Upper lobe of left lung (tissue), 6 donors: Measurements from ENCODE around the gene RPA1. TPM values are rescaled to one million over a fixed set of nuclear protein-coding genes. Genes with fewer than 3 reads are reported as not detected.

ENCODE experiments used
- ATAC-seq, 2 donors: fragments of 200-7000 bp; cut with Tn5 transposase; one replicate each; pipeline ENCODE4 v1.9.1; 2022; ENCODE audit warnings: mild to moderate bottlenecking in 2 of 2, moderate library complexity in 2 of 2; ENCODE audit not compliant: low FRiP score in 2 of 2
- DNase-seq, 2 donors: peaks; one replicate each; pipeline ENCODE4 v3.0.0-alpha.2; 2019 to 2020
- H3K27ac ChIP-seq, 4 donors: fragments of 200-600 bp; sonication (generic); one replicate each; pipeline ENCODE4 v1.5.1; 2016 to 2019
- H3K27me3 ChIP-seq, 4 donors: fragments of 200-600 bp; sonication (generic); one replicate each; pipeline ENCODE4 v1.5.1; 2017 to 2019
- H3K36me3 ChIP-seq, 4 donors: fragments of 200-600 bp; sonication (generic); one replicate each; pipeline ENCODE4 v1.5.1; 2016 to 2019
- H3K4me1 ChIP-seq, 4 donors: fragments of 200-600 bp; sonication (generic); one replicate each; pipeline ENCODE4 v1.5.1; 2018 to 2019
- H3K4me3 ChIP-seq, 4 donors: fragments of 200-600 bp; sonication (generic); one replicate each; pipeline ENCODE4 v1.5.1; 2017 to 2019; ENCODE audit warnings: mild to moderate bottlenecking in 2 of 4, moderate library complexity in 1 of 4
- H3K9me3 ChIP-seq, 4 donors: fragments of 200-600 bp; sonication (generic); one replicate each; pipeline ENCODE4 v1.5.1; 2018 to 2019
- CTCF ChIP-seq, 6 experiments: fragments of 450-650 bp in 4 of 6; fragments of 200-600 bp in 2 of 6; sonication (generic) in 2 of 6; IDR thresholded peaks; one replicate each; pipeline ENCODE4 v1.5.1; 2016 to 2019; ENCODE audit warnings: antibody characterized with exemption in 6 of 6
- EP300 ChIP-seq, 4 donors: sonication (generic); formaldehyde crosslinking; IDR thresholded peaks; one replicate each; pipeline ENCODE4 v1.5.1; 2017; ENCODE audit warnings: antibody characterized with exemption in 4 of 4, control low read depth in 2 of 4
- POLR2A ChIP-seq, 4 donors: fragments of 450-650 bp; IDR thresholded peaks; one replicate each; pipeline ENCODE4 v1.5.1; 2016 to 2017; ENCODE audit warnings: antibody characterized with exemption in 4 of 4, mild to moderate bottlenecking in 2 of 4
- POLR2AphosphoS5 ChIP-seq, 2 donors: sonication (generic); formaldehyde crosslinking; IDR thresholded peaks; one replicate each; pipeline ENCODE4 v1.5.1; 2017; ENCODE audit warnings: antibody characterized with exemption in 2 of 2
- WGBS, 2 donors: methylation state at CpG; one replicate each; pipeline ENCODE4 v1.1.5; 2017 to 2018; 5-methylcytosine and 5-hydroxymethylcytosine counted together
- total RNA-seq, 6 donors: library from RNA; depleted of rRNA in 4 of 6; stranded (reverse); fragments of >200 nt in 4 of 6; gene quantifications; one replicate each; pipeline versions ENCODE4 v1.1.0 to v1.2.1, GENCODE V29; 2016 to 2021
- donor health status: DM: no; HTN: no; CAD: no; lungs with moderate emphysema.
- donor health status: DM: no; HTN: yes; CAD: no; lungs with severe emphysema.

The RPA1 gene
- total RNA-seq, 6 donors from 2014 or later, result 14.1 to 82.3 (median 24.8) TPM

GRCh38 chr17:1906662-1907101, 76.9 kb downstream of the RPA1 start:
- ATAC-seq, result no peak
- peaks cover 9 to 11% (median 11%) of the 10 kb centered on the region in 4 donors for H3K4me1 ChIP-seq
- no peak for DNase-seq
- no peaks in the 10 kb centered on the region for H3K9me3 ChIP-seq
- 62 to 65% methylated on average over 6 to 8 of the region's 8 CpGs for WGBS, 2 donors
- peaks cover 0 to 30% (median 8%) of the 10 kb centered on the region in 4 donors for H3K27me3 ChIP-seq
- H3K36me3 ChIP-seq, result no peaks in the 10 kb centered on the region
- no peak overlapping the region for H3K4me3 ChIP-seq
- H3K27ac ChIP-seq, result no peak overlapping the region
- TF ChIP-seq EP300 (IDR thresholded peaks at IDR 0.05) (no peak), CTCF (IDR thresholded peaks at IDR 0.05) (no peak), POLR2AphosphoS5 (IDR thresholded peaks at IDR 0.05) (no peak), POLR2A (IDR thresholded peaks at IDR 0.05) (no peak)

- 74 to 77% methylated on average over 7 to 17 of the region's 17 CpGs for WGBS, 2 donors
- Histone ChIP-seq H3K4me3 (no peak overlapping the region), H3K27me3 (peaks cover 0 to 32% (median 8%) of the 10 kb centered on the region in 4 donors), H3K4me1 (peaks cover 9 to 11% (median 11%) of the 10 kb centered on the region in 4 donors), H3K27ac (no peak overlapping the region), H3K9me3 (no peaks in the 10 kb centered on the region), H3K36me3 (no peaks in the 10 kb centered on the region)
- TF ChIP-seq POLR2A (IDR thresholded peaks at IDR 0.05), result no peak
- no peak for TF ChIP-seq POLR2AphosphoS5 (IDR thresholded peaks at IDR 0.05)
- no peak for TF ChIP-seq CTCF (IDR thresholded peaks at IDR 0.05)
- TF ChIP-seq EP300 (IDR thresholded peaks at IDR 0.05), result no peak
- no peak for DNase-seq
- peak in 1 of 2 donors; percentile 17 for ATAC-seq
Measured at GRCh38 chr17:1907216-1907631, 77.4 kb downstream of the RPA1 start.

GRCh38 chr17:1907909-1908698, 78.3 kb downstream of the RPA1 start:
- ATAC-seq (peak in 1 of 2 donors; percentile 66), DNase-seq (peak in 1 of 2 donors; percentile 84)
- no peaks in the 10 kb centered on the region for H3K9me3 ChIP-seq
- no peaks in the 10 kb centered on the region for H3K36me3 ChIP-seq
- H3K4me3 ChIP-seq, result peak overlapping the region in 3 of 4 donors; percentile 5 to 30 (median 19)
- no peak for TF ChIP-seq POLR2AphosphoS5 (IDR thresholded peaks at IDR 0.05)
- no peak for TF ChIP-seq POLR2A (IDR thresholded peaks at IDR 0.05)
- no peak for TF ChIP-seq CTCF (IDR thresholded peaks at IDR 0.05)
- TF ChIP-seq EP300 (IDR thresholded peaks at IDR 0.05), result no peak
- peaks cover 9 to 11% (median 11%) of the 10 kb centered on the region in 4 donors for H3K4me1 ChIP-seq
- no peak overlapping the region for H3K27ac ChIP-seq
- 10 to 22% methylated on average over 12 to 37 of the region's 49 CpGs for WGBS, 2 donors
- H3K27me3 ChIP-seq, result peaks cover 0 to 32% (median 8%) of the 10 kb centered on the region in 4 donors

GRCh38 chr17:1908699-1909309, 79.0 kb downstream of the RPA1 start:
- TF ChIP-seq POLR2AphosphoS5 (IDR thresholded peaks at IDR 0.05) (no peak), CTCF (IDR thresholded peaks at IDR 0.05) (peak in 5 of 6 experiments; percentile 53 to 72 (median 67))
- Histone ChIP-seq H3K4me3 (peak overlapping the region in 3 of 4 donors; percentile 5 to 30 (median 19)), H3K4me1 (peaks cover 9 to 11% (median 11%) of the 10 kb centered on the region in 4 donors), H3K27ac (no peak overlapping the region), H3K27me3 (peaks cover 0 to 32% (median 8%) of the 10 kb centered on the region in 4 donors), H3K9me3 (no peaks in the 10 kb centered on the region), H3K36me3 (no peaks in the 10 kb centered on the region)
- WGBS, 2 donors, result 7 to 15% methylated on average over 6 to 22 of the region's 22 CpGs
- DNase-seq, result peak; percentile 40 to 86
- peak; percentile 45 to 90 for ATAC-seq
